CD1c-positive myeloid dendritic cell (primary cell): ENCODE data around the gene LMAN2.
"Not testable (repeated sequence)": the region's sequence is repeated elsewhere in the genome, so short reads cannot be mapped to it uniquely, and the experiment has no call there.

Experiments used
- DNase-seq: peaks from one replicate; pipeline ENCODE4 v3.0.0-alpha.2; 2016; ENCODE audit errors: extremely low spot score

The LMAN2 gene

DNA sequence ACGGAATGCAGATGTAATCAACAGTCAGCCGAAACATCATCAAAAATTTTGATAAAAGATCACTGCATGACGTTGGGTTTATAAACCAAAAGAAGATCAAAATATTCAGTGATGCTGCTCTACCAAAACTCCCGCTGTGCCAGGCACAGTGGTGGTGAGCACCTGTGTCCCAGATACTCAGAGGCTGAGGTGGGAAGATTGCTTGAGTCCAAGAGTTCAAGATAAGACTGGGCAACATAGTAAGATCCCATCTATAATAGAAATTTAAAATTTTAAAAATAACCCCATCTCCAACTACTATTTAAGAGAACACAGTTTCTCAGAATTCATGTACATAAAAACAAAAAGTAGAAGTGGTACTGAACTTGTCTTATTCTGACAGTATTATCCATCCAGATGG is 3.8 kb downstream of the LMAN2 start:
- no peak for DNase-seq

DNA sequence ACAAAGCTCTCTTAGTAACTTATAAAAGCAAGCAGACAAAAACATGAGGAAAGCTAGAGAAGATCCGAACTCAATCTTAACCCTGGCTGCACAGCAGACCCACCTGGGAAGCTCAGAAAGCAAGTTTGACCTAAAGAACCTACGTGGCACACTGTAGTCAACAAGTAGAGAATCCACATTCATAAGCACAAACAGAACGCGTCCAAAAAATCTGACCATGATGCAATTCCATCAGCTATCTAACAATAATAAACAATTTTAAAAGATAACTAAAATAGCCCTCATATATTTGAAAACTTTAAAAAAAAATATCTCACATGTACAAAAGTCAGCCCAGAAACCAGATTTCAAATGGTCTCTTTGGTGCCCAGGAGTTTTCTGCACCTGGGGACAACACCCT is 4.6 kb downstream of the LMAN2 start:
- DNase-seq, result no peak

DNA sequence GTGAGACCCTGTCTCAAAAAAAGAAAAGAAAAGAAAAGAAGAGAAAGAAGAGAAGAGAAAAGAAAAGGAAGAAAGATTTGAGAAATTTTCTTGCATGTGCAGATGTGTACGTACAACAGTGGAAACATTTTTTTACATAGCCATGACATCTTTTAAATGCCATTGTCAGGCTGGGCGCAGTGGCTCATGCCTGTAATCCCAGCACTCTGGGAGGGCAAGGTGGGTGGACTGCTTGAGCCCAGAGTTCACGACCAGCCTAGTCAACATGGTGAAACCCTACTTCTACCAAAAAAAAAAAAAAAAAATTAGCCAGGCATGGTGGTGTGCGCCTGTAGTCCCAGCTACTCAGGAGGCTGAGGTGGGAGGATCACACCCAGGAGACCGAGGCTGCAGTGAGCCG is 6.6 kb downstream of the LMAN2 start:
- DNase-seq, result no peak

DNA sequence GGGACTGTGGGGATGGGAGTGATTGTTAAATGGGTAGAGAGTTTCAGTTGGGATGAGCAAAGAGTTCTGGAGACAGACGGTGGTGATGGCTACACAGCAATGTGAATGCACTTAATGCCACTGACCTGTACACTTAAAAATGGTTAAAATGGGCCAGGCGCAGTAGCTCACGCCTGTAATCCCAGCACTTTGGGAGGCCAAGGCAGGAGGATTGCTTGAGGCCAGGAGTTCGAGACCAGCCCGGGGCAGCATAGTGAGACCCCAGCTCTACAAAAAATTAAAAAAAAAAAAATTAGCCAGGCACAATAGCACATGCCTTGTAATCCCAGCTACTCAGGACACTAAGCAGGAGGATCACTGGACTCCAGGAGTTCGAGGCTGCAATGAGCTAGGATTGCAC is 7.7 kb downstream of the LMAN2 start:
- DNase-seq, result no peak

DNA sequence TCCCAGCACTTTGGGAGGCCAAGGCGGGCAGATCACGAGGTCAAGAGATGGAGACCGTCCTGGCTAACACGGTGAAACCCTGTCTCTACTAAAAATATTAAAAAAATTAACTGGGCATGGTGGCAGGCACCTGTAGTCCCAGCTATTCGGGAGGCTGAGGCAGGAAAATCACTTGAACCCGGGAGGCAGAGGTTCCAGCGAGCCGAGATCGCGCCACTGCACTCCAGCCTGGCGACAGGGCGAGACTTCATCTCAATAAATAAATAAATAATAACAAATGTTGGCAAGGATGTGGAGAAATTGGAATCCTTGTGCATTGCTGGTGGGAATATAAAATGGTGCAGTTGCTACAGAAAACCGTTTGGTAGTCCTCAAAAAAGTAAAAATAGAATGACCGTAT is 8.5 kb downstream of the LMAN2 start:
- not testable (repeated sequence) for DNase-seq

DNA sequence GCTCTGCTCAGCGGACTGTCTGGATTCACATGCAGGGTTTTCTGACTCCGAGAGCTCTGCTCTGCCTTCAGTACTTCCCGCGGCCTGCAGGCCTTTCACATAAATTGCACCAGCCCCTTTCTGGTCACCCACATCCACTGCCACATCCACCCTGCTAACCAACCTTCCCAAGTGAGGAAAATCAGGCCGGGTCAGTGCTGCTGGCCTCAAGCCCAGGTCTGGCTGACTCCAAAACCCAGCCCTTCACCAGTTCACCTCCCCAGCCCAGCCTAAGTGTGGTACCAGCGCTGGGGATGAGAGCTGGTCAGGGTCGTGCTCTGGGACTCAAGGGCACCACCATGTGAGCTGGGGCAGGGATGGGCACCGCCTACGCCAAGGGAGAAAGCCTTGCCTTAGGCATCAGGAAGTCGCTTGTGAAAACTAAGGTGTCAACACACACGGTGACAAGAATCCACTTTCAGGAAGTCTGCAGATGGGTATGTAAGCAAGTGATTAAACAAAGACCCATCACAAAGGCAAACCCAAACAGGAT is 12.3 kb downstream of the LMAN2 start:
- no peak for DNase-seq

DNA sequence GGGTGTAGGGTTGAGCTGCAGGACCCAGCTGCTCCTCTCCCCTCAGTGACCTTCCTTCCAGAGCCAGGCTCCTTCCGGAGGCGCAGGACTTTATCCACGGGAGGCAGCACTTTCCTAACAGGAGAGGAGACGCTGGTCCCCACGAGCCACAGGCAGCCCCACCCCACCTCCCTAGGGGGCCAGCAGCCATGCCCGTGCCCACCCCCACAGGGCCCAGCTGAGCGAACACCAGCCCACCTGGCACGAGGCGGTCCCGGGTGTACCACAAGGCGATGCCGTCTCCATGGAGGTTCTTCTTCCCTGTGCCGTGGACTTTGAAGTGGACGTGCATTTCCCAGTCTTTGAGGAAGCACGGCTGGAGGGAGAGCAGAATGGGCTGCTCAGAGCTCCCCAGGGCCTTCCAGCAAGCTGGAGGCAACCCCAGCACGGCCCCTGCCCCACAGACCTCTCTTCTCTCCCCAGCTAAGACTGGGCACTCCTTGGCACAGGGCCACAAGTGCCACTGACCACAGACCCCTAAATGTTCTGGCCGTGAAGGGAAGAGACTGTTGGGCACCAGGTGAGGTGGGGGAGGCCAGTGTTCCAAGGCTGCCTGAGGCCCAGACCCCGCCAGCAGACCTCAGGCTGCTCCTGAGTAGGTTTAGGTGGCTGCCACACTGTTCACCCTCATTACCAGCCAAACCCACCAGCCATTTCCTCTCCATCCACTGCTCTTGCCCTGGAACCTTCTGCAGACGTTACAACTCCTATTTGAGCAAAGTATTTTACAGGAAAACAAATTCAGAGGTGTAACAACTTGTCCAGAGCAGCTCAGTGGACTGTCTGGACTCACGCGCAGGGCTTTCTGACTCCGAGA is 13.0 kb downstream of the LMAN2 start:
- no peak for DNase-seq

DNA sequence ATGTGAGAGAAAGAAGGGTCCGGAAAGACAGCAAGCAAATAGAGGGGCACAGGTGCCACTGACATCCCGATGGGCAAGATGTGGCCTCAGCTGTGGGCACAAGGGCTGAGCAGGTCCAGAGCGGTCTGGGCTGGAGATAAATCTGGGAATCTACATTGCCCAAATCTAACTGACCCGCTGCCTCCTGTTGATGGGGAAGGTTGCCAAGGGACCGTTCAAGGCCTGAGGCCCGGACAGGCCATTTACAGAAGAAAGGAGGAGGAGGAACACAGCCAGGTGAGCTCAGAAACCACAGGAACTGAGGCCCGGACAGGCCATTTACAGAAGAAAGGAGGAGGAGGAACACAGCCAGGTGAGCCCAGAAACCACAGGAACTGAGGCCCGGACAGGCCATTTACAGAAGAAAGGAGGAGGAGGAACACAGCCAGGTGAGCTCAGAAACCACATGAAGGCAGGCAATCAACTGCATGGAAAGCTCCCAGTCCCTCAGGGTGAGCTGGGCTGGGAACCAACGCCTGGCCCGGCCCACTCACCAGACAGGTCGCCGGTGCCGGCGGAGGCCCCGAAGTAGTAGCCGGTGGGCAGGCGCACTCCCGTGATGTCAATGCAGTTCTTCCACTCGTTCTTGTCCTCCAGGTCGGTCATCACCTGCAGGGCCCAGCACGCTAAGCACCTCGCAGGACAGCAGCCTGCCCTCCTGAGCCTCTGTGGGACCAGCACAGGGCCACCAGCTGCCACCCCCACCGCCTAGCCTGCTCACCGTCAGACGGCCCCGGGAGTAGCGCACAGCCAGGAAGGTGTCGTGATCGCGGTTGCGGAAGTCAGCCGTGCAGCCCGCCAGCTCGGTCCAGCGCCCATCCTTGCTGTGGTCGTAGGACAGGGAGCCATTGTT is 14.6 kb downstream of the LMAN2 start:
- DNase-seq, result no peak

DNA sequence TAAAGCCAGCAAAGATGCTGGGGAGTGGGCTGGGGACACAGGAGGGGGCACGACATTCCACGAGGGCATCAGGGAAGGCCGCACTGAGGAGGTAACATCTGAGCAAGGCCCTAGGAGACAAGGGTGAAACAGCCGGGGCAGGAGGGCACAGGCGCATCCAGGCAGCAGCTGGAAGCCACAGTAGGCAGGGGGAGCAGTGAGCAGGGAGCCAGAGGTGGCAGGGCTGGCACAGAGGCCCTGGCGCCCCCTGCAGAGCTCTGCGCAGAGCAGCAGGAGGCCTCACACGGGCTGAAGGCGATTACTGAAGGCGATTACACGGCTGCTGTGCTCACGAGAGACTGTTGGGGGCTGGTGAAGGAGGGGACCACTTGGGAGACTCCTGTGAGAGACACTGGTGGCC is 15.4 kb downstream of the LMAN2 start:
- peak; percentile 36 for DNase-seq

DNA sequence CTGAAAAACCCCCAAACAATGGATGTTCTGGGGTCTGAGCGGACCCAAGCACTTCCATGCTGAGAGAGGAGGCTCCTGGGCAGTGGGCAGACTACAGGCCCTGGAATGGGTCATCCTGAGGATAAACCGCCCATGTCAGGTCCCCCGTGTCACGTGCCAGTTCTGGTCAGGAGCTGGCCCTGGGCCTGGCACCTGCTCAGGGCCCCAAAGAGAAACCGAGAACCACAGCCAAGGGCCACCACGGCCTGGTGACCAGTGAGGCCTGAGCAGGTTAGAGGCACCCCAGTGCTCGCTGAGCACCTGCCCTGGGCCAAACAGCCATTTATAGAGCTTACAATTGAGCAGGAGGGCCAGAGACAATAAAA is 15.8 kb downstream of the LMAN2 start:
- DNase-seq, result no peak

DNA sequence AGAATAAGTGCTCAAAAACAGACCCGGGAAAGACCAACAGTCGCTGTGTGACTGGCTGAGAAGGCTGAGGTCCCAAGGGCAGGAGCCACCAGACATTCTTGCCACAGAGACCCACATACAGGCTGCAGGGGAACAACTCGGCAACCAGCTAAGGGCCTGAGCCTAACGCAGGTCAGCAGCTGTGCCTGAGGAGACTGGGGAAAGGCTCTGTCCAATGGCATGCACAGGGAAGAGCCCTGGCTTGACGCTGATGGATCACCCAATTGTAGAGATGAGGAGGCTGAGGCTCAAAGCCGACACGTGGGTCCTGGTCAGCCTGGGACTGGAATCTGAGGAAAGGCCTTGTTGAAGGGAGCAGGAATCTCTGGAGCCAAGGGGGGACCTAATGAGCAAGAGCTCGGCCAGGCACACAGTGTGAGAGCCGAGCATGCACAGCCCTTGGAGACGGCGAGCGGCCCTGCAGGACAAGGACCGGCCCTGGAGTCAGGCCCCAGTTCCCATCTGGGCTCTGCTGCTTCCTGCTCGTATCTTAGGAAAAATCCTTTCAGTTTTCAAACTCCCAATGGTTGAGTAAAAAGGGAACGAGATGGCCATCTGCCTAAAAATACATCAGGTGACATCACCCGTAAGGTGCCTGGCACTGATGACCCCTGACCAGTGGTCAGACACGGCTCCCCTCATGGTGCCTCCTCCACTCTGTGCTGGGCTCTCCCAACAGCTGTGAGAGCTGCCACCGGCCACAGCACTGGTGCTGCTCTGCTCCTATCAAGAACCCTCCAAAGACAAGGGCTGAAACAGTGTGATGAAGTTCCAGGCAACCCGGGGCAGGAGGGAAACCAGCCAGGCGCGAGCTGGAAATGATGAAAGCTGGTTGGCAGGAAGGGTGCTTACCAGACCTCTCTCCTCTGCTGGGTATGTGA is 16.4 kb downstream of the LMAN2 start:
- no peak for DNase-seq

DNA sequence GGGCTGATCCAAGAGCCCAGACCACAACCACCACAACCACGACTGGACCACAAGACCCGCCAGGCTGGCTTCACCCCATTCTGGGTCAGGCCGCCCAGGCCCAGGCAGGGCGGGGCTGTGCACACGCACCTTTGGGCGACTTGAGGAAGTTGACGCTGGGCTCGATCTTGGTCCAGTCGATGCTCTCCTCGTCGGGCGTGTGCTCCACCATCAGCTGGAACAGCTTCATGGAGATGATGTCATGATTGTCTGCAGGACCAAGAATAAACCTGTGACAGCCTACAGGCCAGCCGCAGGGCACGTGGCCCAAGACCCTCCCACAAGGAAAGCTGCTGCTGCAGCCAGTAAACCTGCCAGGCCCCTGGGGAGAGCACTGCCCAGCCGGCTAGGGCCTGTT is 17.3 kb downstream of the LMAN2 start:
- no peak for DNase-seq

DNA sequence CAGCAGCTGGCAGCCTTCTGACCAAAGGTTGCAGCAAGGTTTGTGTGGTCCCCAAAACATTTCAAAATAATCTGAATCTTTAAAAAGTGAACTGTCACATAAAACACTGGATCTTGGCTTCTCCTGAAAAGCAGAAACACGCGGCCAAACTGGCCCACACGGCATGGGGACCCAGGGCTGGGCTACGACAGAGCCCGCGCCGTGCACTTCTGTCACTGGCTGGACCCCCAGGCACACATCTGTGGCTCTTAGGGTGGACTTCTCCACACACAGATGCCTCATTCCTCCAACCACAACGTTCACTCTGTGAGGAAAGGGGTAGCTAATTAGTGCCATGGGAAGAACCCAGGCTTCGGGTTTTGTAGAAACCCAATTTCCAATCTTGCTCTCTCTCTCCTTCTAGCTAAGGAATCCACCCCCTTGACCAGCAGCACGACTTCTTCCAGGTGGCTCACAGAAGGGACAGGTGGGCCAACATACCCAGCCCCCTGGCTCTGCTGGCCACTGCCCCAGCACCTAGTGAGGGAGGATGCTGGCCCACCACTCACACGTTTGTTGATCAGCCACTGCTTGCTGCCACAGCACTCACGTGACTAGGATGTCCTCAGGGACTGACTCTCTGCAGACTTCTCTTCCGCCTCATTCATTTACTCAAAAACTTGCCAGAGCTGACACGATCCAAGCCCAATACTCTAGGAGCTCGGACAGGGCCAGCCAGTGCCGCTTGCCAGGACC is 17.9 kb downstream of the LMAN2 start:
- no peak for DNase-seq

DNA sequence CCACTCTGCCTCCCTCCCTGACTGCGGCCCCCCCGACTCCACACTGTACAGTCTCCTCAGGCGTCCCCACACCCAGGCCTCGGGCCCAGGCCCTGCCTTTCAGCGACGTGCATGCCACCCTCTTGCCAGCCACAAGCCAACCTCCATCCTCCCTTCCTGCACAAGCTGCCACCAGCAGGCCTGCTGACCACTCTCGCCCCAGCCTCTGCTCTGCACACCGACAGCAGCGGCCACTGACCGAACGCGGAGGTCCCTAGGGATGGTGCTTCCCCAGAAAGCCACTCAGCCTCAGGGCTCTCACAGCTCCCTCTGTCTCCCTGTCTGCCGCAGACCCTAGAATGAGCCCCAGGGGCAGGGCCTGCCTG is 18.6 kb downstream of the LMAN2 start:
- no peak for DNase-seq

DNA sequence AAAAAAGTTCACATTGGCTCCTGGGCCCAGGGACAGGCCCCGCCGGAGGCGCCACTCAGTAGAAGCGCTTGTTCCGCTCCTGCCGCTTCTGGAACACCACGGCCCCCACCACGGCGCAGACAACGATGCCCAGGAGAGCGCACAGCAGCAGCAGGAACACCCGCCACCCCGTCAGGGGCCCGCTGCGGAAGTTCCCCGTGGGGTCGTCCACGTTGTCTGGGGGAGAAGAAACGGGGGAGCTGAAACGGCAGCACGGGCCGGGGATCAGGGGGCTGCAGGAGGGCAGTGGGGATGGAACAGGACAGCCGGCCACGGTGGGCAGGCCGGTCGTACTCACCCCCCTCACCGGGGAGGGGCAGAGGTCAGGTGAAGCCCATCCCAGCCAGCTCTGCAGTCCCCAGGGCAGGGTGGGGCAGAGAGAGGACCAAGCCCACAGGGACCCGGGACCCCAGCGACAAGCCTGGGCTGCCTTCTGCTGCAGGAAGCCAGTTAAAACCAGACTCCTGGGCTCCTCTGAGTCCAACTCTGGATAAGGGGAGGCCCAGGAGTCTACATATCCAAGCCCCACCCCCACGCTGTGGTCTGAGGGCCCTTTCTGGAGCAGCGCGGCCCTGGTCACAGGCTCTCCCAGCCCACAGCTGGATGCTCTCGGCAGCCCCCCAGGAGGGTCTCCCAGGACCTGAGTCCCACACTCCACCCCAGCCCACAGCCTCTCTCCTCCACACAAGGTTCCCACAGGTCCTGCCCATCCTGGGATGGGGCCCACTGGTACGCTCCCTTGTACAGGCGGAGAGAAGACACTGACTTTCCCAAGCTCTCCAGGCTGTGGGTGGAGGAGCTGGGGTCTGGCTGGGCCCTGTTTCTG is 19.2 kb downstream of the LMAN2 start:
- no peak for DNase-seq

DNA sequence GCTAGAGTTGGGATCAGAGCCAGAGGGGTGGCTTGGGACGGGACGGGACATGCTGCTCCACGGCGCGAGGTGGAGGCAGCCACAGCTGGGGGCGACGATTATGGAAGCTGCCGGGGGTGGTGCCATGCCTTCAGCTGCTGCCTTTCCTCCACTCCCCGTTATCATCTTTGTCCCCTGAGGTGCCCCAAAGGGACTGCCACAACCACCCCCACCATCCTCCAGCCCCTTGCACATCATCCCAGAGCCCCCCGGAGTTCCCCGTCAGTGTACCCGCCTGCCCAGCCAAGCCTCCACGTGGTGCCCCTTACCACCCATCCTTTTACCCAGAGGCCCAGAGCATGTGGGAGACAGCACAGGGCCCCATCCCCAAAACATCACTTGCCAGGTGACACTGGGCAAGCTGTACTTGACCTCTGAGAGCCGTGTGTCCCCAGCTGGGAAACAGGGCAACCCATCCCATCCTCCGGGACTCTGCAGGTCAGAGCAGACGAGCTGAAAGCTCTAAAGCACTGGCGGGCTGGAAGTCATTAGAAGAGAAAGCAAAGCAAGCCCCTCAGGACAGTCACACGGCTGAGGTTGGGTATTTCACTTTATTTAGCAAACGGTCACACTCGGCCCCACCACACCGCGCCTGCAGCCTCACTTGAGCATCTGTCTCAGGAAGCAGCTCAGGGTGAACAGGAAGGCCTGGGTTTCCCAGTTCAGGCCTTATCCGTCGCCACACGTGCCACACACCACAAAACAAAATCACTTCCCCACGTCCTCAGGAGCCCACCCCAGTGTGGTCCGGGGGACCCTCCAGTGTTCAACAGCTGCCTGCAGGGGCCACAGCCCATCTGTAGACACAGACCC is 20.3 kb downstream of the LMAN2 start:
- no peak for DNase-seq

DNA sequence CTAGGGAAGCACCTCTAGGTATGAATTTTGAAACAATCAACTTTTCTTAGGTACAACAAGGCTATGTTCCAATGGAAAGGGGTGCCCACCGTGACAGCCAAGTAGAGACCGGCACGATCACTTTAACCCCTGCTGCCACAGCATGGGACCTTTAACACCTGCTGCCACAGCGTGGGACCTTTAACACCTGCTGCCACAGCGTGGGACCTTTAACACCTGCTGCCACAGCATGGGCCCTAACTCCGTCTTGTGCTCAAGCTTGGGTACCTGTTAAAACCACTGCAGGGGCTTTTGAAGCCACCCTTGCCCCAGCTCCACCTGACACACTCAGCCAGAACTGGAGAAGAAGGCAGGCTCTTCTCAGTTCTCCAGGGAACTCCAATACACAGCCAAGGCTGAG is 21.6 kb downstream of the LMAN2 start:
- DNase-seq, result no peak

DNA sequence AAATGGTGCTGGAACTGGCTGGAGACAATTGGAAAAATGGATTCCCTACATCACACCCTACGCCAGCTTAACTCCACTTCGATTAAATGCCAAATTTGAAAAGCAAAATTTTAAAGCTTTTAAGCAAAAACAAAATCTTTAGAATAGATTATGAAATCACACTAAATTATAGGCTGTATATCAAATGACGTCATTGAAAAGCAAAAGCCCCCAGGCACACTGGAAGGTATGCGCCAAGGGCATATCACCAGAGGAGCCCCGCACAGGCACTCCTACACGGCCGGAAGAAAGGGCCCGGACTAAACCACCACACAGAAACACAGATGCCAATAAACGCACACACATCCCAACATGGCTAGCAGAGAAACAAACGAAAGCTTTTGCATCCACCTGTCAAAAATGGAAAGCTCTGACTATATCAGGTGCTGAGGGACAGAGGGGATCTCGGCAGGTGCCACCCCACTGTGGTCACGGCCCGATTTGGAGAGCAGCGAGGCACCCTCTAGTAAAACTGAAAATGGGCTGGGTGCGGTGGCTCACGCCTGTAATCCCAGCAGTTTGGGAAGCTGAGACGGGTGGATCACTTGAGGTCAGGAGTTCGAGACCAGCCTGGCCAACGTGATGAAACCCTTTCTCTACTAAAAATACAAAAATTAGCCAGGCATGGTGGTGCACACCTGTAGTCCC is 22.8 kb downstream of the LMAN2 start:
- DNase-seq, result no peak
